HEK293T (cell line): Measurements from ENCODE around the gene LYPD1.
"Not testable (repeated sequence)": the region's sequence is repeated elsewhere in the genome, so short reads cannot be mapped to it uniquely, and the experiment has no call there.

Source experiments
- CTCF ChIA-PET: fragments of 350-600 bp; formaldehyde crosslinking; extraction: SDS; loops from one replicate; lab custom pipeline; 2021; ENCODE audit warnings: antibody characterized with exemption, inconsistent platforms; lab: Yijun Ruan, JAX
- POLR2A ChIA-PET: fragments of 350-600 bp; formaldehyde crosslinking; extraction: SDS; loops from one replicate; lab custom pipeline; 2020; ENCODE audit warnings: antibody characterized with exemption, inconsistent platforms; lab: Yijun Ruan, JAX
- DNase-seq: peaks from one replicate; pipeline ENCODE4 v3.0.0; 2012; ENCODE audit warnings: mixed read lengths; ENCODE audit errors: extremely low spot score
- ARNT ChIP-seq: fragments of 450-650 bp; IDR thresholded peaks from 2 replicates; pipeline ENCODE4 v1.6.1; 2017; ENCODE audit warnings: mild to moderate bottlenecking
- BHLHE40 ChIP-seq: fragments of 450-650 bp; IDR thresholded peaks from 2 replicates; pipeline ENCODE4 v1.6.1; 2016; ENCODE audit warnings: mild to moderate bottlenecking, moderate library complexity, borderline replicate concordance
- CTBP1 ChIP-seq: fragments of 450-650 bp; IDR thresholded peaks from 2 replicates; pipeline ENCODE4 v1.6.1; 2016; ENCODE audit warnings: borderline replicate concordance
- ELF4 ChIP-seq: fragments of 450-650 bp; IDR thresholded peaks from 2 replicates; pipeline ENCODE4 v1.6.1; 2017; ENCODE audit warnings: antibody characterized with exemption
- FOXA1 ChIP-seq: fragments of 450-650 bp; IDR thresholded peaks from 2 replicates; pipeline ENCODE4 v1.6.1; 2016; ENCODE audit warnings: mild to moderate bottlenecking
- FOXK2 ChIP-seq: fragments of 450-650 bp; IDR thresholded peaks from 2 replicates; pipeline ENCODE4 v1.6.1; 2016; ENCODE audit warnings: mild to moderate bottlenecking
- FOXM1 ChIP-seq: fragments of 450-650 bp; IDR thresholded peaks from 2 replicates; pipeline ENCODE4 v1.6.1; 2017; ENCODE audit warnings: mild to moderate bottlenecking, borderline replicate concordance
- HDGF ChIP-seq: fragments of 450-650 bp; IDR thresholded peaks from 2 replicates; pipeline ENCODE4 v1.6.1; 2017; ENCODE audit warnings: antibody characterized with exemption, borderline replicate concordance
- L3MBTL2 ChIP-seq: fragments of 450-650 bp; conservative IDR thresholded peaks from 2 replicates; pipeline ENCODE4 v1.6.1; 2016; ENCODE audit warnings: mild to moderate bottlenecking
- LEF1 ChIP-seq: fragments of 450-650 bp; IDR thresholded peaks from 2 replicates; pipeline ENCODE4 v1.6.1; 2017; ENCODE audit warnings: mild to moderate bottlenecking, borderline replicate concordance
- NFRKB ChIP-seq: fragments of 450-650 bp; IDR thresholded peaks from 2 replicates; pipeline ENCODE4 v1.6.1; 2016; ENCODE audit warnings: mild to moderate bottlenecking, moderate library complexity
- PKNOX1 ChIP-seq: fragments of 450-650 bp; IDR thresholded peaks from 2 replicates; pipeline ENCODE4 v1.6.1; 2016
- SP1 ChIP-seq: fragments of 450-650 bp; IDR thresholded peaks from 2 replicates; pipeline ENCODE4 v1.6.1; 2017
- SUZ12 ChIP-seq: fragments of 450-650 bp; IDR thresholded peaks from 2 replicates; pipeline ENCODE4 v1.6.1; 2016; ENCODE audit warnings: mild to moderate bottlenecking
- TARDBP ChIP-seq: fragments of 450-650 bp; IDR thresholded peaks from 2 replicates; pipeline ENCODE4 v1.6.1; 2016
- ZNF384 ChIP-seq: fragments of 450-650 bp; IDR thresholded peaks from 2 replicates; pipeline ENCODE4 v1.6.1; 2016

LYPD1 gene

GRCh38 chr2:132701810-132702209 lies 31.8 kb upstream of the LYPD1 start:
- no peak for DNase-seq
- POLR2A ChIA-PET = no interaction called here
- CTCF ChIA-PET = no interaction called here
- TF ChIP-seq NFRKB (no peak), SP1 (no peak), LEF1 (no peak), PKNOX1 (no peak), FOXM1 (no peak), L3MBTL2 (no peak), FOXK2 (no peak)

GRCh38 chr2:132699802-132700201 lies 29.8 kb upstream of the LYPD1 start:
- DNase-seq, POLR2A ChIA-PET, CTCF ChIA-PET: not testable (repeated sequence)

GRCh38 chr2:132698347-132698746 lies 28.3 kb upstream of the LYPD1 start:
- CTCF ChIA-PET, DNase-seq: not testable (repeated sequence)
- POLR2A ChIA-PET = interaction anchor here (0.6 kb wide), 1 partner anchor 1155 kb away, joined by 3 read pairs; no protein-coding TSS in a partner anchor

- TF ChIP-seq ELF4 (no peak), CTBP1 (no peak), HDGF (no peak), PKNOX1 (no peak), NFRKB (no peak), TARDBP (no peak), LEF1 (no peak), SUZ12 (no peak), BHLHE40 (no peak), FOXA1 (no peak), ARNT (no peak), L3MBTL2 (no peak), ZNF384 (no peak), FOXK2 (no peak), SP1 (no peak), FOXM1 (no peak)
- DNase-seq = no peak
- POLR2A ChIA-PET = interaction anchor here (0.6 kb wide), 1 partner anchor 1156 kb away, joined by 3 read pairs; no protein-coding TSS in a partner anchor
- CTCF ChIA-PET = interaction anchor here (0.5 kb wide), 1 partner anchor 116 kb away, joined by 3 read pairs; no protein-coding TSS in a partner anchor
Measured at GRCh38 chr2:132697556-132698205, 27.7 kb upstream of the LYPD1 start.

- TF ChIP-seq HDGF (no peak), L3MBTL2 (no peak), SUZ12 (no peak)
- no peak for DNase-seq
- ChIA-PET POLR2A (no interaction called here), CTCF (no interaction called here)
Measured at GRCh38 chr2:132692816-132693215, 22.8 kb upstream of the LYPD1 start.

- TF ChIP-seq PKNOX1 = no peak
- no peak for TF ChIP-seq FOXA1
- no peak for TF ChIP-seq FOXK2
- no peak for TF ChIP-seq LEF1
- TF ChIP-seq BHLHE40 = no peak
- no peak for TF ChIP-seq HDGF
- TF ChIP-seq NFRKB = no peak
- no peak for TF ChIP-seq ZNF384
- ChIA-PET POLR2A (no interaction called here), CTCF (no interaction called here)
Measured at GRCh38 chr2:132691556-132691955, 21.6 kb upstream of the LYPD1 start.

GRCh38 chr2:132690664-132691303 lies 20.8 kb upstream of the LYPD1 start:
- no peak for TF ChIP-seq LEF1
- TF ChIP-seq HDGF = no peak
- TF ChIP-seq SP1 = no peak
- no peak for TF ChIP-seq ARNT
- TF ChIP-seq FOXK2 = no peak
- TF ChIP-seq CTBP1 = no peak
- no peak for TF ChIP-seq PKNOX1
- no peak for TF ChIP-seq FOXM1
- TF ChIP-seq FOXA1 = no peak
- TF ChIP-seq ELF4 = no peak
- no peak for TF ChIP-seq NFRKB
- TF ChIP-seq TARDBP = no peak
- no peak for TF ChIP-seq ZNF384
- TF ChIP-seq BHLHE40 = no peak
- CTCF ChIA-PET = interaction anchor here (0.6 kb wide), 1 partner anchor 829 kb away, joined by 3 read pairs; no protein-coding TSS in a partner anchor
- POLR2A ChIA-PET = no interaction called here
- DNase-seq = no peak

More at GRCh38 chr2:132691556-132691955, 21.6 kb upstream of the LYPD1 start:
- DNase-seq = no peak
